Epithelial cell of esophagus (primary cell): ENCODE measurements around the gene NABP2.

Experiments
- DNase-seq: peaks from one replicate; pipeline ENCODE4 v3.0.0; 2010; ENCODE audit warnings: low read depth
- H3K4me3 ChIP-seq: 2 replicates; pipeline ENCODE4 v1.5.1; 2011; ENCODE audit warnings: mild to moderate bottlenecking, low read length, control low read depth
- TF ChIP-seq, protein P1 (sequence below): IDR thresholded peaks from 2 replicates; pipeline ENCODE4 v1.5.1; 2011; ENCODE audit warnings: low read depth, mild to moderate bottlenecking, low read length, control low read depth, inconsistent platforms; ENCODE audit not compliant: insufficient read depth; ENCODE audit errors: missing control alignments

The NABP2 gene

GRCh38 chr12:56244494-56244893, 20.4 kb downstream of the NABP2 start:
- DNase-seq = no peak
- no peak overlapping the region for H3K4me3 ChIP-seq
- TF ChIP-seq, protein P1, sequence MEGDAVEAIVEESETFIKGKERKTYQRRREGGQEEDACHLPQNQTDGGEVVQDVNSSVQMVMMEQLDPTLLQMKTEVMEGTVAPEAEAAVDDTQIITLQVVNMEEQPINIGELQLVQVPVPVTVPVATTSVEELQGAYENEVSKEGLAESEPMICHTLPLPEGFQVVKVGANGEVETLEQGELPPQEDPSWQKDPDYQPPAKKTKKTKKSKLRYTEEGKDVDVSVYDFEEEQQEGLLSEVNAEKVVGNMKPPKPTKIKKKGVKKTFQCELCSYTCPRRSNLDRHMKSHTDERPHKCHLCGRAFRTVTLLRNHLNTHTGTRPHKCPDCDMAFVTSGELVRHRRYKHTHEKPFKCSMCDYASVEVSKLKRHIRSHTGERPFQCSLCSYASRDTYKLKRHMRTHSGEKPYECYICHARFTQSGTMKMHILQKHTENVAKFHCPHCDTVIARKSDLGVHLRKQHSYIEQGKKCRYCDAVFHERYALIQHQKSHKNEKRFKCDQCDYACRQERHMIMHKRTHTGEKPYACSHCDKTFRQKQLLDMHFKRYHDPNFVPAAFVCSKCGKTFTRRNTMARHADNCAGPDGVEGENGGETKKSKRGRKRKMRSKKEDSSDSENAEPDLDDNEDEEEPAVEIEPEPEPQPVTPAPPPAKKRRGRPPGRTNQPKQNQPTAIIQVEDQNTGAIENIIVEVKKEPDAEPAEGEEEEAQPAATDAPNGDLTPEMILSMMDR = no peak

- H3K4me3 ChIP-seq = no peak overlapping the region
- DNase-seq = no peak
- TF ChIP-seq, protein P1 = no peak
Measured at GRCh38 chr12:56247923-56248322, 23.8 kb downstream of the NABP2 start.

- no peak for DNase-seq
- TF ChIP-seq, protein P1 = no peak
- H3K4me3 ChIP-seq = no peak overlapping the region
Measured at GRCh38 chr12:56248711-56249110, 24.6 kb downstream of the NABP2 start.

GRCh38 chr12:56252649-56253048, 28.5 kb downstream of the NABP2 start:
- TF ChIP-seq, protein P1 = no peak
- no peak for DNase-seq
- no peak overlapping the region for H3K4me3 ChIP-seq

GRCh38 chr12:56253091-56253490, 28.9 kb downstream of the NABP2 start:
- TF ChIP-seq, protein P1 = no peak
- no peak for DNase-seq
- H3K4me3 ChIP-seq = no peak overlapping the region

DNA sequence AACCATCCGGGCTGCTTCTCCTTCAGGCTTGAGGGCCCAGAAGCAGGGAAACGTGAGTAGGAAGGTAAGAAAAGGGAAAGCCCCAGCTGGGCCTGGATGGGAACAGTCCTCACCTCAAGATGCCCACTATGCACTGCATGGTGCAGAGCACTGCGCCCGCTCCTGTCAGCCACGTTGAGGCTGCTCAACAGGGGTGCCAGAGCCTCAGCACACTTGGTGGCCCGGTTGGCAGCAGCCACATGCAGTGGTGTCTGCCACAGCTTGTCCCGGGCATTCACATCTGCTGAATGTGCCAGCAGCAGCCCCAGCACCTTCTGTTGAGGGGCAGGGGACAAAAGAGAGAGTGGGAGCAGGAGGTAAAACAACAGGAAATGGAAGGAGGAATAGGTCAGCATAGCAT, 31.5 kb downstream of the NABP2 start:
- DNase-seq = no peak
- no peak overlapping the region for H3K4me3 ChIP-seq
- TF ChIP-seq, protein P1 = no peak

DNA sequence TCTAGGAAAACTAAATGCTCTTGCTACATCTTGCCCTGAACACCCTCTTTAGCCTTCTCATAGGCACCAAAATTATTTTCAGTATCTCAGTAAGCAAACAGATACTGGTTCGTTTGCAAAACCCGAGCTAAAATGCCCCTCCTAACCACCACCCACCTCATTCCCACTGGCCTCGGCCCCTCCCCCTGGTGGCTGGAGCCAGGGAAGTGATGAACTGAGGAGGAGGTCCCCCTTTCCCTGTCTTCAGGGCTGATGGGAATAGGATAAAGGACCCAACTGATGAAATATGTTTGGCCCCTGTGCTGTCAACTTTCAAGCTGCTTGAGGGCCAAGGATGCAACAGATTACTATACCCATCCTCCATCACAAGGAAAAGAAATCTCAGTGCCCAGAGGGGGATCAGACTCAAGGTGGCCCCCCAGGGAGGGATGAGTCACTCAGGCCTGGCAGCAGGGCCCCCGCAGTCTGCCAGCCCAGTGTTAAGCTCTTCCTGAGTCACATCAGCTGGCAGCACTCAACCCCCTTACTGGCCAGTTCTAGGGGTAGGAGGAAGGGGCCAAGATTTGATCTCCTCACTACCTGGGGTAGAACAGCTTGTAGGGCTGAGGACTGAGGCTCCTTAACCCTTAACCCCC, 32.3 kb downstream of the NABP2 start:
- TF ChIP-seq, protein P1 = no peak
- no peak overlapping the region for H3K4me3 ChIP-seq
- peak; percentile 13 for DNase-seq
